Activated CD4-positive, alpha-beta T cell treated with anti-CD3 and anti-CD28 coated beads, Interleukin-2, amount 50 U/mL, for 4 hours (primary cell): ENCODE data around the gene MYO16.

Experiments used
- DNase-seq, 2 experiments: peaks; one replicate each; pipeline ENCODE4 v3.0.0-alpha.2; 2020

MYO16 gene

DNA sequence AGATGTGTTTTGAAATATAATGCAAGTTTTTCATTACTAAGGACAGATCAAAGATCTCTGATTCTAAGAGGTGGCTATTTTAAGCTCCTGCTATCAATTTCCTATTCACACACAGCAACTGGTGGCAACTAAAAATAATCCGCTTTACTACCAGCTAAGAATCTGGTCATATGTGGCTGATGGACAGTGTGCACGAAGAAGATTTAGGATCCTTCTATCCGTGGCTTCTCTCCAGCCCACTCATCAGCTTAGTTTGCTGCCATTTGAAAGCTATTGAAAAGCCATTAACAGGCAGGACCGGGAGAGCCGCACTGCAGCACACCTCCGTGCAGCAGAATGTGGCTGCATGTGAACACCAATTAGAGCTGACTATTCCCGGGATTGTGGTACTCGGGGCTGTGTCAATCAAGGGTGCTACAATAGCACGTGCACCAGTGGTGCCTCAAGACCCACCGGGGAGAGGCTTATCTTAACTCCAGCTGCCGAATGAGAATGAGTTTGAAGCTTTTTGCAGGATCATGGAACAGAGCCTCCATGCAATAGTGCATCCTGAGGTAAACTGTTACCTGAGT is at the start of gene MYO16:
Gene MYO16 (plus strand): TSS at position 431 of the 572 bp plus-strand sequence. CDS start 234 bp downstream, outside the sequence.
- DNase-seq: no peak

- no peak for DNase-seq
These were observed 42.6 kb upstream of the MYO16 start for GRCh38 chr13:108586826-108587225.

DNA sequence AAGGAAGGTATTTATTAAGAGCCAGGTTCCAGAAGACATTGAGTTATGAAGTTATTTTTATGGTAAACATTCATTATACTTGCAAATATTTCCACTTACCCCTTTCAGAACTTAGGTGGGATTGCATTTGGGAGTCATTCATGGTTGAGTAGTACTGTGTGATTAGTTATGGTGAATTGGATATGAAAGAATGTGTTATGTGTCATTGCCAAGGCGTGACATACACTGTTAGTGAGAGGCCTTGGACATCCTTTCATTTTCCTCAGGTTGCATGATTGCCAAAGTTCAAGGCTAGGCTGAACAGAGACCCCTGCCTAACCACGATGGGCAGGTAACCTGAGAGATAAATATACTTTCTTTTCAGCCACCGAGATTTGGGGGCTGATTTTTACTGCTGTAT is 40.9 kb upstream of the MYO16 start:
- no peak for DNase-seq

DNA sequence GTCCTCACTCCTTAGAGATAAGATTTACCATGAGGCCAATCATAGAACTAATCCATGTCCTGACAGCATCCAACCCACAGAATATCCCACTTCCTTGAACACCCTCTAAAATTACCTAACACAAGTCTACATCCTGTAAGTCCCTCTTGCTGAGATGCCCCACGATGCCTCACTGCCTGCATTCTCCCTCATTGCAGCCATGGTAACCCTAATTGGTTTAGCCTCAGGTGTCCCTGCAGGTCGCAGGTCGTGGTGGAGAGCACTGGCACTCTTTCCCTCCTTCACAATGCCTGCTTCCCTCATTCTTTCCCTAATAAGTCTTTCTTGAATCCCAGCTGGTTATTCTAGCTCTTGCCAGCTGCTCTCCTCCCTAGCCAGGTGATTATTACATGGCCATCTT is 35.3 kb upstream of the MYO16 start:
- no peak for DNase-seq

GRCh38 chr13:108595436-108596274 is 33.8 kb upstream of the MYO16 start:
- no peak for DNase-seq

- DNase-seq: no peak
These were observed 31.5 kb upstream of the MYO16 start for GRCh38 chr13:108597943-108598342.

- no peak for DNase-seq
These were observed 23.0 kb upstream of the MYO16 start for GRCh38 chr13:108606424-108606823.

GRCh38 chr13:108609353-108609752 is 20.1 kb upstream of the MYO16 start:
- no peak for DNase-seq

DNA sequence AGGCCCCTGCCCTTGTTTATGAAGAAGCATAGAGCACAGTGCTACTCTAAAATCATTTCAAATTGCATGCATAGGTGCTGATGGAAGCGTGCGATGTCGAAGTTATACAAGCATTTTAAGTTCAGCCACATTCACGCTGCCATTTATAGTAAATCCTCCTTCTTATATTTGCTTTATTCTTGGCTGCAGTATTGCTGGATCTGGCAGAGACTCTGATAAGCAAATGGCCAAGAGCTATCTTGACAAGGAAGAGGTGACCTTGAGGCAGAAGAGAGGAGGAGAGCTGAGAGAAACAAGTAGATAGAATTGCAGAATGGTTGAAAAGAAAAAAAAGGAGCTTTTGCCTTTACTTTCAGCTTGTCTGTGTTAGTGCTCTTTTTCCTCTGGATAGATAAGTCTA is 18.9 kb upstream of the MYO16 start:
- no peak for DNase-seq

DNA sequence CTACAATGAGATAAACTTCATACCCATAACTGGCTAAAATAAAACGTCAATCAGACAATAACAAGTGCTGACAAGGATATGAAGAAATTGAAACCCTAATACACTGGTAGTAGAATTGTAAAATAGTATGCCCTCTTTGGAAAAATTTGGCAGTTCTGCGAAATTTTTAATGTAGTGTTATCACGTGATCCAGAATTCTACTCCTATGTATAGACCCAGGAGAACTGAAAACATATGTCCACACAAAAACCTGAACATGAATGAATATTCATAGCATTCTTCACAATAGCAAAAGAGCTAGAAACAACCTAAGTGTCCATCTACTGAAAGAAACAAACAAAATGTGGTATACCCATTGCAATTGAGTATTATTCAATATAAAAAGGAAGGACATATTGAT is 14.2 kb upstream of the MYO16 start:
- DNase-seq: no peak

DNA sequence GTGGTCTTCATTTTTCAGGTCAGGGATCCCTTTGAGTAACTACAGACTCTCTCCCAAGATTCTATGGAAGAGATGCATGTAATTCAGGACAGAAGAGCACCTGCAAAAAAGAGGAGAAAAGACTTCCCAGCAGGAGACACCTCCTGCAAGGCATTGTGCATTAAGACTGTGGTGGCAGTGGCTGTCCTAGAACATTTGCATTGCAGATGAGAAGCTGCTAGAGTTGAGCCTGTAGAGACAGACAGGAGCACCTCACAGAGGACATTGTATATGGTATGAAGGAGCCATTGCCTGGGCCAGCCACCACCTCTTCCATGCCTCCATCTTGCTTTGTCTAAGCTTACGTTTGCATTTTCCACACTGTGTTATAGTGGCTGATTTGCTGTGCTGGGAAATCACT is 11.2 kb upstream of the MYO16 start:
- DNase-seq: no peak

GRCh38 chr13:108621462-108621861 is 7.9 kb upstream of the MYO16 start:
- DNase-seq: no peak

DNA sequence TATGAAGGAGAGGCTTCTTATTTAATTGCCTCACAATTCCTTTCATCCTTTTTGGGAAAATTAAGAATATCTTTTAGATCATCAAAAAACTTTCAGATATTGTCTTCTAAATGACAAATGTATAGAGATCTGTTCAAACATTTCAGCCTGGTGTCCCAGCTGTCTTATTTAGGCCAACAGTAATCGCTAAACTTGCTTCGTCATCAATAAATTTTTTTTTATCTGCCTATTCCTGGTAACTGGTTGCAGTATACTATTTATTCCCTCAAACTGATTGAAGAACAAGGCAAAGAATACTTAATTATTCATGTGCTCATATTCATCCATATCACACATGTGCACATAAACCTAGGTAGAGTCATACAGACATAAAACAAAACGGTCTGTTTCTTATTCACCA is 5.3 kb upstream of the MYO16 start:
- no peak for DNase-seq

GRCh38 chr13:108624979-108625378 is 4.4 kb upstream of the MYO16 start:
- DNase-seq: no peak

DNA sequence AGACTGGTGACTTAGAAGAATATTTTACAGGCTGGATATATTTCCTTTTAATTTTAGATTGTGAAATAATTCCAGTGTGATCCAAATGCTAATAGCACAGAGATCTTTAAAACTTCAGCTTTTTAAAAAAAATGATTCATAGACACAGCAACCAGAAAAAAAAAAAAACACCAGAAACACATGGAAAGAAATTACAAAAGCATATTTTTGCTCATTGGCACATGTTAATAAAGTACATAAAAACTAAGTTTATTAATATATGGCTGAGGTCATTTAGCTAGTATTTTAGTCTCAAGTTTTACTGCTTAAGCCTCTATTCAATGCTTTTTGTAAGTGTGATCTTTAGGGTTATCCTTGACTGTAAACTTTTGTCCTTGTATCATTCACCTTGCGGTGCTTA is 577 bp downstream of the MYO16 start:
- no peak for DNase-seq

GRCh38 chr13:108632649-108633167 is 3.3 kb downstream of the MYO16 start:
- DNase-seq: no peak

DNA sequence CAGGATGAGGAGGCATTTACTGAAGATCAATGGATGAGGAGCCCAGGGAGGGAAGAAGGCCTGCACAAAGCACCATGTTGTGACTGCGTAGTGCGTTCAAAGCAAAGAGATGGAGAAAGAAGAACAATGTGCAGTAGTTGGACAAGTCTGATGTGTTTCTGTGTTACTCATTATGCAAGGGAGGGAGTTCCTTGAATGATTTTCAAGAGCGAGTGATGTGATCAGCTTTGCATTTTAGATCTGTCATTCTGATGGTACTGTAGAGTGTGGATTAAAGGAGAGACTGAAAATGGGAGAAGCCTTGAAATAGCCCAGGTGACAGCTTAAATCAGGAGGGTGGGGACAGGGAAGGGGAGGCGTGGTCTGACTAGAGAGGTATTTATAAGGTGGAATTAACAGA is 9.5 kb downstream of the MYO16 start:
- no peak for DNase-seq

DNA sequence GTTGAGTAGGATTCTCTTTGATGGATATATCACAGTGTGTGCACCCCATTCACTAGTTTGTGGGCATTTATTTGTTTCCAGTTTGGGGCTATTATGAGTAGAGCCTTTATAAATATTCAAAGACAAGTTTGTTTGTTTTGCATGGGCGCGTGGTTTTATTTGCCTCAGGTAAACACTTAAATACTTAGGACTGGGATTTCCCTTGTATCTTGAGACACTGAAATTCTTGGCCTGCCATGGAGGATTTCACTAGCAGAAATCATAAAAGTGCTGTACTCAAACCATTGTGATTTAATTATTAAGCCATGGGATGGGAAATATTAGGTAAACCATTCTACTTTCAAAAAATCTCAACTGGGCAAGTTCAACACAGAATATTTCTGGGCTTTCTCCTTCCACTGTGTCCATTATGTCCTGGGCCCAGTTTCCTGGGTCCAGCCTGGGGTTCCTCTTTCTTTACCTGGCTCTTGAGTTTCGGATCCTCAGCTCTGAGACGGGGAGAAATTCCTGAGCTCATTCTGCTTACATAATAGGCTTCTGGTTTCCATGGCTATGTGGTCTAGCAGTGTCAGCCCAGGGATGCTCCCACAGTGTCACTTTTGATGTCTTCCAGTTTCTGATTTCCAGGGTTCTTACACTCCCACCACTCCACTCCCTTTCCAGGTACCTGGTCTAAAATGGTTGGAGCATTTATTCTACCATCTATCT is 14.4 kb downstream of the MYO16 start:
- no peak for DNase-seq

DNA sequence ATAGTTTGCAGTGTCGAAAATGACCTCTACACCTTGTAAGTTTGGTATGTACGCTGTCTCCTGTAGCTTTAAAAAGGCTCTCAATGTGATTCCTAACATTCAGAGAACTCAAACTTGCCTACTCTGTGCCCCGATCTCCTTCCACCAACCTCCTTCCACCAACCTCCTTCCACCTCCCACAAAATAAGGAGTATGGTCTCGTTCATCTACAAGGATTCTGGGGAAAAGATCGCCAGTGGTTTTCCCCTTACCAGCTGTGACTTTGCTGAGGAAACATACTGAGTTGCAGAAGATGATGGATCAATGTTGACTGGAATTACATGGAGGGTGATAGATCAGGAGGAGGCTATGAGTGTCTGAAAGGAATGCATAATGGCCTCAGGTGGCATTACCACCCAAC is 16.0 kb downstream of the MYO16 start:
- no peak for DNase-seq

DNA sequence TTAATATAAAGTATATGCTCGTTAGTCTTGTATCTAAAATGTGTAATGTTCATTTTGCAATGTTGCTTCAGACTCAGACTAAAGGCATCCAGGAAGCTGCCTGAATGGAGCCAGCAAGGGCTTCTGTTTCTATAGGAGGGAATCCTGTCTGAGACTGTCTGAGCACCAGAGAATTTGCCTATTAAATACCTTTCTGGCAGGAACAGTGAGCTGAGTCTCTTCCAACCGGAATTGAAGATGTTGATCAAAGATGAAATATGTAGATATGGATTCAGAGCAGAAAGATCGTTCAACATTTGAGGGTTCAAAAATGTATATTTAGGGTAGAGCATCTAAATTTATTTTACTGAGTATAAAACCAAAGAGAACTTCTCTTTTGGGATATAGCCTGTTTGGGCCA is 20.9 kb downstream of the MYO16 start:
- DNase-seq: no peak

DNA sequence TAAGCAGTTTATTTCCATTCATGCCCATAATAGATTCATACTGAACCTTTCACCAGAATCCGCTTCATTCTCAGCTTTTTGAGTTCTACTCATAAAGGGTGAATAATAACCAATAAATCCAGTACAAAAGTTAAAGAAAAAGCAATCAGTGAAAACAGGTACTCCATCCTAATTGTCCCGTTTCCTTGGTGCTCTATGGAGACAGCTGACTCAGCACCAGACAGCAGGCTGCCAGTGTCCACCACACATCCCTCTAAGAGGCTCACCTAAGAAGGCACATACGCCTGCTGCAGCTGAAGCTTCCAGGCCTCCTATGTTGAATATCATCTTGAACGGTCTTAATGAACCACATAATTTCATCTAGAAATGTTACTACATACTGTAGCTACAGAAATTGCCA is 27.3 kb downstream of the MYO16 start:
- no peak for DNase-seq

GRCh38 chr13:108657519-108657918 is 28.1 kb downstream of the MYO16 start:
- DNase-seq: no peak

- no peak for DNase-seq
These were observed 33.1 kb downstream of the MYO16 start for GRCh38 chr13:108662528-108662927.

GRCh38 chr13:108663710-108664109 is 34.3 kb downstream of the MYO16 start:
- DNase-seq: no peak
